ENCODE data around the gene NFIB.

The NFIB gene

DNA sequence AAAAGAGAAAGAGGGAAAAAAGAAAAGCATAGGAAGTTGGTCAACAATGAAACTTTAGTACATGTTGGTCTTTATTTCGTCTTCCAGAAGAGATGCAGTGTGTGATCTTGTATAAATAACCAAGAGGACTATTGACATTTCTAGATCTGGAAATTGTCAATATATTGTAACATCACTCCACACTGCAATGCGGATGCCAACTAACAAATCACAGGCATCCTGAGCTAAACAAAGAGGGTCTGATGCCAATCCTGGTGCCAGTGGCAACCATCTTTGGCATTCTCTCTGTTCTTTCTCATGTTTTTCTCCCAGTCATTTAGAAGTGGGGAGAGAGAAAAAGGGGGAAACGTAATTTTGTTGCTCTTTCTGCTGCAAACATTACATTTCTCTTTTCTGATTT, 9.7 kb downstream of the NFIB start:
- no peak for DNase-seq (ENCODE audit: low read depth)

DNA sequence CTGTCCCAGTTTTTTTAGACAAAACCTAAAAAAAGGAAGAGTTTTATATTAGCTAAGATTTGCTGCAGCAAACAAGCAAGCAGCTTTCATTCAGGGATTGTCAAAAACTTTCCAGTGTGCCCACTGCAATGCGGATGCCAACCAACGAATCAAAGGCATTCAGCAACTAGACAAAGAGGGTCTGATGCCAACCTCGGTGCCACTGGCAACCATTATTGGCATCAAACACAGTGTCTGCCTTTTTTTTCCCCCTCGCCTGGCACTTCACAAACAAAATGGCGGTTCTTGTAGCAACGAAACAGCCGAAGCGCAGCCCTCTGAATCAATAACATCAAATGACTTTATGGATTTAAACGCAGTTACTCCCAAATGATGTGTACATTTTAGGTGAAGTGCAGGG, 10.4 kb downstream of the NFIB start:
- DNase-seq (ENCODE audit: low read depth): no peak

DNA sequence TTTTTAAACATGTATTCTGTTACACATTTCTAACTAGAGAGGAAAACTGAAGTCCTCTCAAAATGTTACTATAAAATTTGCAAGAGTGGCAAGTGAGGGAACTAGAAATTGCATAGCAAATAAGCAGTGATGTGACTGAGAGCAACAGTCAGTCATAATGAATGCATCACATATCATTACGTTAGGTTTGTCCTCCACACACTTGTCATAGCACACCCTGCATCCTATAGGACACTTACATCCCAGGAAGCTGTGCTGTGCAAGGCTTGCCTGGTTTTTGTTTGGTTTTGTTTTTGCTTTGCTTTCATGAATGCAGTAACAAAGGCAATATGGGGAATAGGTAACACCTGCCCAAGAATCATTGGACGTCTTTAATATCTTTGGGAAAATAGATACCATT, 10.8 kb downstream of the NFIB start:
- no peak for DNase-seq (ENCODE audit: low read depth)

DNA sequence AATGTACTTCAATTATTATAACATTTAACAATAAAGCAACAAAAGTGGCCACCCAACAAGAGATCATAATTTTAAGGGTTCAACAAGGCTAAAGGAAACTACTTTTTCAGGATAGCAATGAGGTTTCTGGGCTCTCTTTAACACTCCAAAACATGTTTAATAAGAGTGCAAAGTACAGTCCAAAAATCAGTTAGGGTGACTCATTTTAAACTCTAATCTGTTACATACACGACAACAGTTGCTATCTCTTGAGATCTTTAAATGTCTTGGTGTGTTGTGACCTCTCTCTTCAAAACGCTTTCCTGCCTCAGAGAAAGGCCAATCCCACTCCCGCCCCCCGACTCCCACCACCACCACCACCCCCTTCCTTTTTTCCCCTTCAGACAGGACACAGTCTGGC, 11.5 kb downstream of the NFIB start:
- DNase-seq (ENCODE audit: low read depth): no peak

DNA sequence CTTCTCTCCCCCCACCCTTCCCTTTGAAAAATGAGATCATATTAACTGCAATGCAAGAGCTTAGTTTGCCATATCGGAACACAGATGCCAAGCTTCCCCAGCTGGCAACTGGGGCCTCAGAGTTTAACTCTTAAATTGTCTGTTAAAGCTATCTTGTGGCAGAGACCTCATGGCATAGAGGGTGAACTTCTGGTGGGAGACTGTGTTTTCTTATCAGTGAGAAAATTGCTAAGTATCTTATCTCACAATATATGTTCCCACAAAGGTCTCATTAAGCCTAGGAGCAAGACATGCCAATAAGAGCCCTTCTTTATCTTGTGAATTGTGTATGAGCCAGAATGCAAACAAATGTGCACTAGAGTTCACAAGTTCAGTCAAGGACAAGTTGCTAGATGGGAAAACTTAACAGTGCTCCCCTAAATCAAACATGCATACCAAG, 12.3 kb downstream of the NFIB start:
- no peak for DNase-seq (ENCODE audit: low read depth)

DNA sequence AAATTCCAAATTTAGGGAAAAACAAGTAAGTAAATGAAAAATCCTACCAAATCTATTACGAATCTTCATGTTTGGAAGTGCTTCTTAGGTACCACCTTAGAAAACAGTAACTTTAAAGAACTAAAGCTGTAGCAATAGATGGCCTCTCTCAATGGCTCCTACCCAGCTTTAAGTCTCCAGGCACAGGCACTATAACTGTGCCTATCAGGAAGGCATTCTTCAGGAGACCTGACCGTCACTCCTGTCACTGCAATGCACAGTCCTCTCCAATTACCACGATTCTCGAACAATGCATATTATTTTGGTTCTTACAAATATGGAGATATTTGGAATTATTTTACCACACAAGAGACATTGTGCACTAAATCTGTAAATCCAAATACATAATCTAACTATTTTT, 12.9 kb downstream of the NFIB start:
- no peak for DNase-seq (ENCODE audit: low read depth)

DNA sequence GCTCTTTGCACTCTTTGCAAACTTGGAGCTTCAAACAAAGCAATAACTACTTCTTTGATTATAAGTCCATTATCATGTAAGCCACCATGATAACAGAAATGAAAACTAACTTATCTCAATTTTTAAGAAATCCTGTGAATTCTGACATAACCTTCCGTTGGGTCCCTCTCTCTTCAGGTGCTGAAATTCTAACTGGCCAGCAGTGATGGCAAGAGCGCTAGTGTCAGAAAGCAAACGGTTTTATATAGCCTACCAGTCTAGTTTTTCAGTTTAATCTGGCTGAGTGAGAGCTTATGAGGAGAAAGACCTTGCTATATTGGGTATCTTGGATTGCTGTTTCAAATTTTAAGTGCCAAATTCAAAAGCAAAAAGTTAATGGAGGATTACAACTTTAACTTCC, 13.4 kb downstream of the NFIB start:
- DNase-seq (ENCODE audit: low read depth): no peak

DNA sequence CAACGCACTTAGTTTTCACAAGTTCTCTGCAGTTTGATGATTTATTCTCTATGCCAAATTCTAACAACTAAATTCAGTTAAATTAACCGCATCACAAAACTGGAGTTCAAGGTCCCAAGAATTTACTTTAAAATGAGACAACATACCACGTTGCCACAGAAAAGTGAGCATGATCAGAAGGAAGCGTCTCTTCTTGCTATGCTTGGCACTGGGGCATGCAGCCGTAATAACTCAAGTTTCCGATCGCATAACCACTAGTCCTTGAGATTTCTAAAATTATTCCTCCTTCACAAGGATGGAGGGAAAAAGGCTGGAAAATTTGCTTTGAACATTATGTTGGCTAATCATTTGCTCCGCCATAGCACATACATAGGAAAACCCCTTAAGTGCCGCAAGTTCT, 13.9 kb downstream of the NFIB start:
- DNase-seq (ENCODE audit: low read depth): no peak

DNA sequence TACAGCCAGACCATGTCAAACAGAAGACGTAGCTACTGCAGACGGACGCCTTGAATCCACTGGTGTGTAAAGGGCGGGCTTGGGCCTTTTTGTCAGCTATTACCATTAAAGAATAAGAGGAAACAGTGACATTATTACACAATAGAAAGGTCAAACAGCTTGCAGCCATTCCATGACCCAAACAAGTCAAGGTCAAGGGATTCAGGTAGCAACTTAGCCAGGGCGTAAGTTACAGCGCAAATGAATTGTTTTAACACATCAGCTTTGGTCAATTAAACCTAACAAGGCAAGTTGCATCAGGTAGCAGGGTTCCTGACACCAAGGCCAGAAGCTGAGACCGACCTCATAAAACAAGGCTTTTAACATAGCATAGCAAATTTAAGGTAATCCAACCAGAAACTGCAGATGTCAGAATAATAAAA, 15.3 kb downstream of the NFIB start:
- no peak for DNase-seq (ENCODE audit: low read depth)

DNA sequence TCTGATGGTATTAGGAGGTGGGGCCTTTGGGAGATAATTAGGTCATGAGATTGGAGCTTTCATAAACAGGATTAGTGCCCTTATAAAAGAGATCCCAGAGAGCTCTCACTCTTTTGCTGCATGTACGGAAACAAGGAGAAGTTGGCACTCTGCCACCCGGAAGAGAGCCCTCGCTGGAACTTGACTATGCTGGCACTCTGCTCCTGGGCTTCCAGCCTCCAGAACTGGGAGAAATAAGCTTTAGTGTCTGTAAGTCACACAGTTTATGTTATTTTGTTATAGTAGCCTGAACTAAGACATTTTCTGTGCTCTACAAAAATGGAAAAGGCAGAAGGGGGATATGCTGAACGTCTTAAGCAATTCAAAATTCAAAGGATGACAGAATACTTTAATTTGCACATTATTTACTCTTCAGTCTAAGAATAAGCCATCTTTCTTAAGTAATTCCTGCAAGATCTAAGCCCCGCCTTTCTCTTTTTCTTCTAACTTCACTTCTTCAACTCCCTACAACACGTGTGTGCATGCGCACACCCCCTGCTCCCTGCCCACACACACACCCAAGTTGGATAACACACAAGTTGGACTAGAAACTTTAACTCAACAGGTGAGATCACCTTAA, 17.3 kb downstream of the NFIB start:
- DNase-seq (ENCODE audit: low read depth): no peak

DNA sequence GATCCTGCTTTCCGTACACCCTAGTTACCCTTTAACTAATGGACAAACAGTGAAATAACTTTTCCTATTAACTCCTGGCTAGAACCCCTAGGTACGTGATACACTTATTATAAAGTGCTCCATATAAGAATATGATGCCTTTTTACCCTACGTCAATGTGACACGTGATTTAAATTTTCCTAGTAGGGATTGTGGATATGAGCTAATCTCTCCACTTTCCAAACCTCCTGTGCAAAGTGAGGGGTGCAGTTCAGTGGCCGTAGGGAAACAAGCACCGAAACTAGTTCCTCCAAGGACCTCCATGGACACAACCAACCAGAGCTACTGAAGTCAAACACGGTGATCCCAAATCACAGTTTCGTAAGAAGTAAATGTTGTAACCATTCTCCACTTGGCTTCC, 19.3 kb downstream of the NFIB start:
- no peak for DNase-seq (ENCODE audit: low read depth)

DNA sequence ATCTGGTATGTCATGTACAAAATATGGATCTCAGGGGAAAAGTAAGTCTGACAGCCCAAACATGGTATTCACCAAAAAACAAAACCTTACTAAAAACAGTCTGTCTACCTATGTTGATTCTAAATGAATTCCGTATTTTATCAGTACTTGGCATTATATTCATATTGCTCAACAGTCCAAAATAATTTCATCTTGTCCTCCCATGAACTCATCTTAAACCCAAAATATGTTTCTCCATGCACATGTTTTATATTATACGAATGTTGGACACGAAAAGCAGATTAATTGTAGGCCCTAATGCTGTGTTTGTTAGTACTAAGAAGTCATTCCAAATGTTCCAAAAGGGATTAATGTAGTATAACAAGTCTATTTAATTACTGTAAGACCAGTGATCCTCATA, 20.1 kb downstream of the NFIB start:
- DNase-seq (ENCODE audit: low read depth): no peak

DNA sequence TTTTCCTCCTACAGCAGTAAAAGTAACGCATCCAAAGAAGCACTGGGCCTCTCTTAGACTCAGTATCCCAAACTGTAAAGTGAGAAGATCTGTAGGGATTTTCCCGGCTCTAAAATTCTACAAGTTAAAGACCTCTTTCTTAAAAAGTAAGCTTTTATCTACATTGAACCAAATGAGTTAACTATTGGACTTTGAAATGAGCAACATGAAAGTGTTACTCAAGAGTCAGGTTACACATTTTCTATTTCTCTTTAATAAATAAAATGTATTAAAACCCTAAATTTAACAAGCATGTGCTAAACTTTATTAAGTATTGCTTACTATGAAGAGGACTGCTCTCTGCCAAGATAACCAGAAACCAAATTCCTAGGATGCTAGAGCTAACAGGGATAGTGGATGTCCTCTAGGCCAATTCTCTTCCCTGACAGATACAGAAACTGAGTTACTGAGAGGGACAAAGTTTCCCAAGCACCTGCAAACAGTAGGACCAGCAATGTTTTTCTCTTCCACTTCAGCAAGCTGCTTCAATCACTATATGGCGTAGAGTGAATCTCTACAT, 21.7 kb downstream of the NFIB start:
- DNase-seq (ENCODE audit: low read depth): no peak

DNA sequence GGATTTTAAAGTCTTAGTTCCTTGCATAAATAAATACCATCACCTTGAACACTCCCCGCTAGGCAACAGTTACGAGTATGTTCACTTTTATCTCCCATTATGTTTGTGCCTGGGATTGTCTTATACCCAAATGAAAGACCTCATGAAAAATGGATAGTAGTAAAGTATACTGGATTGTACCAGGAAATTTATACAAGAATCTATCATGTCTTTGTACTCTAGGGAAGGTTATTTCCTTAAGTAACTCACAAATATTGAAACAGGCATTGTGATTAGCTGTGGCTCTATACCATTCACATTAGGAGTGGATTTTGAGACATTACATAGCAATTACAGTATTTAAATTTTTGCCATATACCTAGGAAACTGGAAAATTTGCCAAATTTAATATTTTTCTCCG, 24.0 kb downstream of the NFIB start:
- no peak for DNase-seq (ENCODE audit: low read depth)

DNA sequence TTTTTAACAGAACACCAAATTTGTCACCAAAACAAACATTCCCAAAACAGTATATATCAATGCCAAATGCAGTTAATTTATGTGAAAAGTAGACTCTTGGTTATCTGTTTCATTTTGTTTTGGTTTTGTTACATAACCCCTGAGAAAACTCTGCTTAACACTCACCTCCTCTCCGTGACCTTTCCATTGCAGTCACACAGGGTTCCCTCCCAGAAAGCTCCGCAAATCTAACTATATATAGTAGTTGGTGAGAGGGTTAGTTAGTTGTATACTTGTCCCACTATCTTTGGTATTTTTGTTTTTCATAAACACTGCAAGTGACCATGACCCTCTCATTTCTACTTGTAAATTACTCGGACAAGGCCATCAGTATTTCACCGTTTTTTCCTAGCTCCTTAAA, 25.5 kb downstream of the NFIB start:
- DNase-seq (ENCODE audit: low read depth): no peak

DNA sequence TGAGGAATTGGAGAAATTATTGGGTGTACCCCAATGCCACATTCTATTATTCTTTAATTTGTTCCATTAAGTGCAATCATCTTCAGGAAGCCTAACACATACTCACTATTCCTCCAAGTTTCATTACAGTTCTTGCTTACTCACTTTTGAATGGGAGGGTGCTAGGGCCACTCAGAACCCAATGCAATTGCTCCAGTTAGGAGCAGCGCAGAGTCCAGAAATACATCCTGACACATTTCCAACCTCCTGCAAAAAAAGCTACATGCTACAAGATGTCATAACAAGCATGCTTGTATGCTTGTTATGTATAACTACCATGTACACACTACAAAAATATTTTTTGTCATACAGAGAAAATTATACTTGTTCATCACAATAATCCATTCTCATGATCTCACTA, 27.8 kb downstream of the NFIB start:
- DNase-seq (ENCODE audit: low read depth): no peak

DNA sequence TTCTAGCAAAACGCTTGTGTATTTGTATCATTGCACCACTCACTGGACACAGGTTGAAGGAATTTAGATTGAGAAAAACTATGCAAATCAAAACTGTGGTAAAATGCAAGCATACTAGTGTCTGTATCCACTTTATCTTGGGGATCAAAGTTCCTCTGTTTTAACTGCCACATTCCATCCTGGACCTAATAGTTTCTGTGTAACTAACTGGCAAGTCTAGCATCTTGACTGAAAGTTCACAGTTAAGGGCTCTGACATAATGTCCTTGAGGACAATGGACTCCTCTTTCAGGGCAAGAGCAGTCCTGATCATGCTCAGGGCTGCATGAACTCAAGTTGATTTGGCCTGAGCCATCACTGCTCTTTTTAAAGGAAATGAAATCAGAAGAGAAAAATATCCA, 30.7 kb downstream of the NFIB start:
- no peak for DNase-seq (ENCODE audit: low read depth)

DNA sequence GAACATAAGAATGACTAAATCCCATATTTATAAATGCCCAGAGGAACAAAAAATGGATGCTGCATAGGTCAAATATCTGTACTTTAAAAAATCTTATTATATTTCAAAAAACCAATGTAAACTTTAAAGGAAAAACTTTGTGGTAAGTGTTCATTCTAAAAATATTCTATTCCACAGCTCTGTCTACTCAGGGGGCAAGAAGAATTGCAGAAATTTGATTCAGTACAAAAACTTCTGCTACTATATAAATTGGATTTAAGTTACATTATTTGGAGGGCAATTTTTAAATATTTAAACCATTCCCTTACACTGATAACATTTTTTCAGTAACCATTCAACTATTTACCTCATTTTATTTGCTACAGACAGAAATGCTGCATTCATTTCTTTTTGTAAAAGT, 32.1 kb downstream of the NFIB start:
- no peak for DNase-seq (ENCODE audit: low read depth)

DNA sequence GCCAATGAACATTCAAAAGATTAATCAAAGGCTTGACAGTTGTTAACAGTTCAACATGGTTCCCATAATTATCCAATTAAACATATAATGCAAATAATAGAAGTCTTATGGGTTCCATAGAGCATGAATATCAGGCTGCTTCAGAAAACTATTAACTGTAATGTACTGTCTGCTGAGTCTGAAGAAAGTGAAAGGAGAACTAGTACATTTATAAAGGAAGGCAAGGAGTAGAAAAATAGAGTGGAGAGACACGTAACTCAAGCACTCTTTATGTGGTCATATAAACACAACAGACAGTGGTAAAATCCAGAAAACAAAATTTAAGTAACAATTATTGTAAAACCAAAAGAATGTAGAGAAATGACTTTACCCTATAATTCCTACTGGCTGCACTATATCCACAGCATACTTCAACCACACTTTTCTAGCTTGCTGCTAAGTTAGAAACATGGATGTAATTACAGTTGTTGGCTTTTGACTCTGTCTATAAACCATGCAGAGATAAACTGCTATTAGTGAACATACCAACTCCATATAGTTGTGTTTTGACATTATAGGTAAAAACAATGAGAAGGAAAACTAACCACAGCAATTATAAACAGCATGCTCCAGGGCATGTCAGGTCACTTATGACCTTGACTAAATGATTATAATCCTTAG, 32.7 kb downstream of the NFIB start:
- DNase-seq (ENCODE audit: low read depth): no peak

DNA sequence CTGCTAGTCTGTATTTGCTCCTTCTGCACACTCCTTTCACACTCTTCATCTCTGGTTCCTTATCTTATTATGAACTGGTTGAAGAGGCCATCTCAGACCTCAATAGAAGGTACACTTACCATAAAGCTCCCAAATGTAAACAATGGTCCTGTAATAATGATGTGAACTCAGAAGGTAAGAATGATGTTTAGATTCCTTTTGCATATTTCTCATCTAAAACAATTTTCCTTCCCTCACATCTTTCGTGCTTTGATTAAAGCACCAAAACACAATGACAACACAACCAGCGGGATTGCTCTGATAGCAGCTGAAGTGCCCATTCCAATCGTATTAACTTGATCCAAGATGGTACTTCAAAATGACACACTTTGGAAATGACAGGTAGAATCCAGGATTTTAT, 34.3 kb downstream of the NFIB start:
- DNase-seq (ENCODE audit: low read depth): no peak

DNA sequence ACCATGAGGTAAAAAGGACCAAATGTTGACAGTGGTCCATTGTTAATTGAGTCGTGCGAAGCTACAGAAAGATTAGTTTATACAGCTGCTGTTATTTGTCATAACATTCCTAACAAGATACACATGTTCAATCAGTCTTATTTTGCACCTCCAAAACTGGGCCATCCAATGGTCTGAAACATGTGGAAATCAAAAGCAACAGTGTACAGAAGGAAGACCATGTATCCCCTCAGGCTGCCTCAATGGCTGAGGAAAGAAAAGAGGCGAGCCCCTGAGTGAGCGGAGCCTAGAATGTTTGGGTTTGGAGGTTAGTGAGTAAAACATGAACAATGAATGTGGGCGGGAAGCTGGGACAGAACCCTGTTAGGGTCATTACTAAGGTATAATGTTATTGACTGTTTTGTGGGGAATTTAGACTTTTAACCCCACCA, 35.6 kb downstream of the NFIB start:
- DNase-seq (ENCODE audit: low read depth): no peak

DNA sequence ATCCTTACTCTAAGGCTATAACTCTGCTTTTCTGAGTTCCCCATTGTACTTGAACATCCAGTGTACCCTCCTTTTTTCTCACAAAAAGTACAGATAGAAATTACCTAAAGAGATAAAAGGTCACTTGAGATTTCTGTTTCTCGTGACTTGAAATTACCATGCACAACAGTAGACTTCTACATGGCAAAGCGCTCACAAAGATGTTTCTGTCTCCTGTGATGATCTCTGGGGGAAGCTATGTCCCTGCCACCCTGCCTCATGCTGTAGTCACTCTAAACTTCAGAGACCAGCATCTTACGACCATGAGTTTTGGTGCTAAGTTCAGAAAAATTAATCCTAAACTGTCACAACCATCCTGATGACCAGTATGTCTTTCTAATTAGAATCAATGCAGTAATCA, 36.2 kb downstream of the NFIB start:
- no peak for DNase-seq (ENCODE audit: low read depth)

DNA sequence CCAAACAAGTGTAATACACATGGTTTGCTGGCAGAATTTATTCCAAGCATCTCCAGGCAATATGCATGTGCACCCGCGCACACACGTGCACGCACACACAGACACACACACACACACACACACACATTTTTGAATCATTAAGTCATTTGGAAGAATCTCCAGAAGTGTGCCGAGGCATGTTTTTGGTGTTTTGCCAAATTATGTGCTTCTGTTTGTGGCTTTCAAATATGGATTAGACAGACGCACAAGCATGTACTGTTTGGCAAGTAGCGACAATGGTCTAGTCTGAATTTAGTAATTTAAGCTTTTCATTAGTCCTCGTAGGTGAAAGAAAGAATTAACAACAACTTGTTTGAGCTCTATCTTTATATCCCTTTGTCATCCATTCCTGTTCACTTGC, 36.7 kb downstream of the NFIB start:
- no peak for DNase-seq (ENCODE audit: low read depth)

DNA sequence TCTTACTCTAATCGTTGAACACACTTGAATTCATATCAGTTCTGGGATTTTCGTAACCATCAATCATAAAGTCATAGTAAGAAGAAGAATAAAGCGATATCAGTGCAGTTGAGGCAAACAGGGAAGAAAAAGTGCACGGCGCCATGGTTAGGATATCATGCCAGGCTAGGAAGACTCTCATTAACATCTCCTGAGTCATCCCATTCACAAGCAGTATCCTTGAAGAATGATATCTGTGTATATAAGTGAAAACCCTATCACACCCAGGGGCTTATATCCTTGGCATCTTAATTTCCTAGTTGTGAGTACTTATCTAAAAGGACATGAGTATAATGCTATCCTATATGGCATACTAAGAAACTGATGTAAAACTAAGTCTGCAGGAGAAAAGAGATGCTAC, 38.6 kb downstream of the NFIB start:
- DNase-seq (ENCODE audit: low read depth): no peak
